CD14-positive monocyte (primary cell): ENCODE measurements around the gene RBKS. TPM values are rescaled to one million over a fixed set of nuclear protein-coding genes. Genes with fewer than 3 reads are reported as not detected.

Experiments used
- DNase-seq, 3 donors: peaks; one replicate each; pipeline ENCODE4 v3.0.0-alpha.2; 2011 to 2022
- H2AFZ ChIP-seq: 2 replicates; pipeline ENCODE4 v1.6.0; 2012; ENCODE audit warnings: mild to moderate bottlenecking, low read depth, low read length, inconsistent platforms; ENCODE audit not compliant: insufficient read depth, poor library complexity, severe bottlenecking
- H3K27ac ChIP-seq, 2 donors: 1 replicate in 1 of 2; 2 replicates in 1 of 2; pipeline ENCODE4 v1.5.1; 2012 to 2013; ENCODE audit warnings: low read length in 2 of 2, control low read depth in 1 of 2, inconsistent platforms in 1 of 2, low read depth in 1 of 2, mild to moderate bottlenecking in 1 of 2
- H3K27me3 ChIP-seq, 2 donors: one replicate each; pipeline versions ENCODE4 v1.6.0 to v1.6.1; 2011 to 2013; ENCODE audit warnings: low read length in 2 of 2; ENCODE audit not compliant: control insufficient read depth in 2 of 2, insufficient read depth in 2 of 2
- H3K36me3 ChIP-seq, 2 donors: replicated peaks in 1 of 2; 1 replicate in 1 of 2; 2 replicates in 1 of 2; pipeline versions ENCODE4 v1.5.1 to v1.6.1; 2012 to 2013; ENCODE audit warnings: low read length in 2 of 2, control low read depth in 1 of 2, inconsistent platforms in 1 of 2, mild to moderate bottlenecking in 1 of 2; ENCODE audit not compliant: insufficient read depth in 2 of 2, control insufficient read depth in 1 of 2
- H3K4me1 ChIP-seq, 2 donors: 1 replicate in 1 of 2; 2 replicates in 1 of 2; pipeline versions ENCODE4 v1.5.1 to v1.6.1; 2012 to 2013; ENCODE audit warnings: low read length in 2 of 2, control low read depth in 1 of 2, inconsistent platforms in 1 of 2, mild to moderate bottlenecking in 1 of 2, moderate library complexity in 1 of 2; ENCODE audit not compliant: insufficient read depth in 2 of 2, control insufficient read depth in 1 of 2
- H3K4me2 ChIP-seq: replicated peaks from 2 replicates; pipeline ENCODE3; 2012; ENCODE audit warnings: low read length, moderate library complexity, mild to moderate bottlenecking; ENCODE audit not compliant: poor library complexity, severe bottlenecking; ENCODE audit errors: extremely low read depth
- H3K4me3 ChIP-seq, 3 experiments: fragments of 200-600 bp in 1 of 3; sonication (generic) in 1 of 3; replicated peaks in 1 of 3; 1 replicate in 2 of 3; 2 replicates in 1 of 3; pipeline ENCODE4 v1.5.1; 2011 to 2013; ENCODE audit warnings: low read length in 3 of 3, mild to moderate bottlenecking in 3 of 3, control low read depth in 2 of 3, low read depth in 2 of 3, inconsistent platforms in 1 of 3, moderate library complexity in 1 of 3
- H3K79me2 ChIP-seq: 2 replicates; pipeline ENCODE4 v1.6.0; 2012; ENCODE audit warnings: mild to moderate bottlenecking, control low read depth, inconsistent platforms, low read length, moderate library complexity; ENCODE audit not compliant: insufficient read depth
- H3K9ac ChIP-seq: 2 replicates; pipeline ENCODE4 v1.6.0; 2017; ENCODE audit warnings: low read length, mild to moderate bottlenecking; ENCODE audit not compliant: insufficient read depth, poor library complexity, severe bottlenecking
- H3K9me3 ChIP-seq, 2 donors: replicated peaks in 1 of 2; 1 replicate in 1 of 2; 2 replicates in 1 of 2; pipeline versions ENCODE4 v1.5.1 to v1.6.1; 2012 to 2013; ENCODE audit warnings: low read length in 2 of 2, control low read depth in 1 of 2; ENCODE audit not compliant: control insufficient read depth in 1 of 2, insufficient read depth in 1 of 2
- H4K20me1 ChIP-seq: 2 replicates; pipeline ENCODE4 v1.6.0; 2012; ENCODE audit warnings: mild to moderate bottlenecking, low read length, control low read depth, moderate library complexity; ENCODE audit not compliant: insufficient read depth
- H3K27ac Mint-ChIP-seq, 7 donors: one replicate each; pipeline ENCODE4 v1.8.0; 2020; ENCODE audit warnings: mild to moderate bottlenecking in 7 of 7, mixed read lengths in 7 of 7, moderate library complexity in 6 of 7, inconsistent platforms in 2 of 7
- H3K27me3 Mint-ChIP-seq, 3 donors: one replicate each; pipeline ENCODE4 v1.8.0; 2021 to 2022; ENCODE audit warnings: low read depth in 3 of 3, mild to moderate bottlenecking in 3 of 3, mixed read lengths in 3 of 3, moderate library complexity in 3 of 3, inconsistent platforms in 1 of 3
- H3K36me3 Mint-ChIP-seq, 2 donors: one replicate each; pipeline ENCODE4 v1.8.0; 2020; ENCODE audit warnings: mixed read lengths in 2 of 2, inconsistent platforms in 1 of 2, mild to moderate bottlenecking in 1 of 2
- H3K4me1 Mint-ChIP-seq: one replicate; pipeline ENCODE4 v1.8.0; 2020; ENCODE audit warnings: mild to moderate bottlenecking, mixed read lengths
- H3K4me3 Mint-ChIP-seq, 2 donors: one replicate each; pipeline ENCODE4 v1.8.0; 2020; ENCODE audit warnings: mild to moderate bottlenecking in 2 of 2, mixed read lengths in 2 of 2, moderate library complexity in 1 of 2
- H3K9me3 Mint-ChIP-seq, 7 donors: one replicate each; pipeline ENCODE4 v1.8.0; 2020 to 2022; ENCODE audit warnings: mixed read lengths in 7 of 7, mild to moderate bottlenecking in 6 of 7, moderate library complexity in 6 of 7, inconsistent platforms in 2 of 7
- CTCF ChIP-seq: fragments of 200-600 bp; IDR thresholded peaks from one replicate; pipeline ENCODE4 v1.8.0; 2022; ENCODE audit warnings: antibody characterized with exemption, mild to moderate bottlenecking
- WGBS: methylation state at CpG from one replicate; pipeline ENCODE4 v1.1.5; 2013; ENCODE audit warnings: missing lambda C conversion rate; ENCODE audit not compliant: insufficient coverage; 5-methylcytosine and 5-hydroxymethylcytosine counted together
- intact Hi-C, 2 donors: fragments of 100-400 bp; cut with micrococcal nuclease; formaldehyde crosslinking; loops; one replicate each; pipeline versions ENCODE4 v1.15.0 to v1.15.1; 2023
- polyA plus RNA-seq, 3 donors: library from polyadenylated mRNA; depleted of rRNA in 1 of 3; unstranded in 2 of 3; stranded (reverse) in 1 of 3; fragments of 300-500 nt in 2 of 3; fragments of >200 nt in 1 of 3; fragmentation: Illumina TruSeq in 2 of 3; gene quantifications; 1 replicate in 2 of 3; 2 replicates in 1 of 3; pipeline ENCODE4 v1.2.3, GENCODE V29; 2012 to 2021

The RBKS gene
- polyA plus RNA-seq, 3 donors: 3.9 to 39.1 (median 4.3) TPM

DNA sequence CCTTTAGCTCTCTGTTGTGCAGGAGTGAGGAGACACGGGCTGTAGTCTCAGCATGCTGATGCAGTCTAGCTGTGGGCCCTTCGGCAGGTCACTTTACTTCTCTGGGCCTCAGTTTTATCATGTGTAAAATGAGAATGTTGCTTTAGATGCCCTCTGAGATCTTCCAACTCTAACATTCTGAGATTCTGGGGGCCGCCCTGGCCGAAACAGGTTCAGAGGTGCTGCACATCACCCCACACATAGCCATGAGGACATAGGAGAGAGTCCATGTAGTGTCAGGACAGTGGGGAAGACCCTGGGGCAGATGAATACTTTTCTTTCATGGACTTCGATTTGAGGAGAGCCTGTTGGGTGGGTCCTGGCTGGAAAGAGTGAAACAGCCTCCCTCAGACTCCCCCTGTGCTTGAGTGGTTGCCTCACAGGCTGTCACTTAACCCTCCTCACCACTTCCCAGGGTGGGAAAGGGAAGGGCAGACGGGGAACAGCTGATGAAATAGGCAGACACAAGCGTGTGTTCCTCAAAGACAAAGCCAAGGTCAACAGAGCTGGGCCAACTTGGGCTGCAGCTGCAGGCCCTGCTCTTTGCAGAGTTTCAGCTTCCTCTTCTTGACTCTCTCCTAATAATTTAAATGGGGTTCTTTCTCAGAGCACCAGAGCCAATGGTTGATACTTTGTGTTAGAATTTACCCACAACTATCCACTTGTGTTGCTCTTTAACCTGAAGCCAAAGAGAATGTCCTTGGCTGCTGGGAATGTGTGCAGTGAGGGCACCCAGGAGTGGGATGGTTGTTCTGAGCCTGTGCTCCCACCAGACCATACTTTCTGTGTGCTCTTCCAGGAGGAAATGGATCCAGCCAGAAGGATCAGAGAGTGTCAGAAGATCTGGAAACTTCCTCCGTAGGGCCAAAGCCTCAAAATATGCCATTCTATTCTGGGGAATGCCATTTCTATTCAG is 133.4 kb downstream of the RBKS start:
- H3K4me3 ChIP-seq: peak overlapping the region in 1 of 3 experiments; percentile 46
- intact Hi-C loops: loop anchor here (5.0 to 10.0 kb wide), 4 partner anchors 40 to 698 kb away; partner anchors contain the start of gene FOSL2 (in 1 of the 2)
- no peaks in the 10 kb centered on the region for H3K27me3 ChIP-seq
- H3K79me2 ChIP-seq: peaks cover 14% of the 10 kb centered on the region
- Mint-ChIP-seq H3K27me3 (peaks cover 0 to 2% (median 0%) of the 10 kb centered on the region in 3 donors), H3K27ac (peak overlapping the region; percentile 79 to 94 (median 93)), H3K4me3 (peak overlapping the region; percentile 21 to 67), H3K4me1 (peaks cover 56% of the 10 kb centered on the region), H3K9me3 (no peaks in the 10 kb centered on the region), H3K36me3 (no peaks in the 10 kb centered on the region)
- 80% methylated on average over 1 of the region's 8 CpGs for WGBS
- peak overlapping the region; percentile 49 for H3K4me2 ChIP-seq
- peak overlapping the region; percentile 66 for H2AFZ ChIP-seq
- no peak overlapping the region for H3K9ac ChIP-seq
- H3K36me3 ChIP-seq: no peaks in the 10 kb centered on the region
- H3K27ac ChIP-seq: peak overlapping the region; percentile 73 to 87
- peak; percentile 64 to 79 (median 69) for DNase-seq
- peaks cover 44 to 63% of the 10 kb centered on the region in 2 donors for H3K4me1 ChIP-seq
- no peaks in the 10 kb centered on the region for H4K20me1 ChIP-seq
- H3K9me3 ChIP-seq: no peaks in the 10 kb centered on the region
- no peak for TF ChIP-seq CTCF

- Histone ChIP-seq H3K9ac (no peak overlapping the region), H3K4me3 (no peak overlapping the region), H3K27me3 (no peaks in the 10 kb centered on the region), H3K4me2 (no peak overlapping the region), H2AFZ (peak overlapping the region; percentile 38), H3K79me2 (peaks cover 14% of the 10 kb centered on the region), H3K27ac (peak overlapping the region; percentile 73 to 87), H3K9me3 (no peaks in the 10 kb centered on the region), H4K20me1 (no peaks in the 10 kb centered on the region), H3K4me1 (peaks cover 44 to 58% of the 10 kb centered on the region in 2 donors), H3K36me3 (no peaks in the 10 kb centered on the region)
- H3K36me3 Mint-ChIP-seq: no peaks in the 10 kb centered on the region
- H3K4me3 Mint-ChIP-seq: peak overlapping the region in 1 of 2 donors; percentile 67
- H3K27me3 Mint-ChIP-seq: peaks cover 0 to 2% (median 0%) of the 10 kb centered on the region in 3 donors
- peaks cover 53% of the 10 kb centered on the region for H3K4me1 Mint-ChIP-seq
- no peak for TF ChIP-seq CTCF
- H3K9me3 Mint-ChIP-seq: no peaks in the 10 kb centered on the region
- peak overlapping the region; percentile 79 to 94 (median 93) for H3K27ac Mint-ChIP-seq
- DNase-seq: no peak
- WGBS: 100% methylated on average over 3 of the region's 3 CpGs
- intact Hi-C loops: loop anchor here (5.0 to 10.0 kb wide), 4 partner anchors 41 to 699 kb away; partner anchors contain the start of gene FOSL2 (in 1 of the 2)
Measured at GRCh38 chr2:27756091-27756490, 134.1 kb downstream of the RBKS start.
